Kidney (tissue), 14 donors: ENCODE results near the gene HIC1. TPM values are rescaled to one million over a fixed set of nuclear protein-coding genes. Genes with fewer than 3 reads are reported as not detected.
A peak's percentile ranks its signal among the peaks of the same experiment; 100 is the strongest.

Experiments used
- DNase-seq, 5 donors: peaks; one replicate each; pipeline ENCODE4 v3.0.0-alpha.2; 2013 to 2020
- FAIRE-seq: peaks from 2 replicates; lab custom pipeline; 2012; peaks lifted over from hg19 to GRCh38; lab: Jason Lieb, UNC
- H3K27ac ChIP-seq, 2 donors: one replicate each; pipeline ENCODE4 v1.7.0; 2013; ENCODE audit warnings: low read depth in 2 of 2, low read length in 2 of 2, inconsistent platforms in 1 of 2
- H3K27me3 ChIP-seq: one replicate; pipeline ENCODE4 v1.7.1; 2013; ENCODE audit warnings: low read length, inconsistent platforms; ENCODE audit not compliant: control insufficient read depth, insufficient read depth
- H3K36me3 ChIP-seq, 3 donors: one replicate each; pipeline versions ENCODE4 v1.7.0 to v1.7.1; 2013; ENCODE audit warnings: low read length in 3 of 3, control low read depth in 1 of 3, inconsistent platforms in 1 of 3; ENCODE audit not compliant: insufficient read depth in 3 of 3, control insufficient read depth in 2 of 3
- H3K4me1 ChIP-seq, 3 donors: one replicate each; pipeline versions ENCODE4 v1.7.0 to v1.7.1; 2013; ENCODE audit warnings: low read length in 3 of 3, inconsistent platforms in 1 of 3, low read depth in 1 of 3; ENCODE audit not compliant: control insufficient read depth in 2 of 3, insufficient read depth in 2 of 3
- H3K4me3 ChIP-seq, 3 donors: one replicate each; pipeline versions ENCODE4 v1.7.0 to v1.8.1; 2013; ENCODE audit warnings: low read length in 3 of 3, control low read depth in 1 of 3, inconsistent platforms in 1 of 3
- H3K9ac ChIP-seq, 3 donors: one replicate each; pipeline versions ENCODE4 v1.7.0 to v1.7.1; 2013; ENCODE audit warnings: low read length in 3 of 3, control low read depth in 1 of 3, inconsistent platforms in 1 of 3
- H3K9me3 ChIP-seq, 3 donors: one replicate each; pipeline versions ENCODE4 v1.7.0 to v1.7.1; 2013; ENCODE audit warnings: low read length in 3 of 3, control low read depth in 1 of 3, inconsistent platforms in 1 of 3; ENCODE audit not compliant: control insufficient read depth in 2 of 3, insufficient read depth in 1 of 3
- CTCF ChIP-seq: IDR thresholded peaks from 3 replicates; pipeline ENCODE4 v1.5.1; 2012; ENCODE audit warnings: mild to moderate bottlenecking, moderate library complexity, borderline replicate concordance; ENCODE audit not compliant: insufficient read depth; ENCODE audit errors: extremely low read depth
- intact Hi-C: fragments of 100-400 bp; cut with DNase I; formaldehyde crosslinking; loops from one replicate; pipeline ENCODE4 v1.11.1; 2022
- polyA plus RNA-seq: library from polyadenylated mRNA; stranded (reverse); fragments of 350-450 nt; fragmentation: Illumina TruSeq; extraction: RNeasy Lipid Tissue Mini Kit (QIAGEN cat#74804); gene quantifications from one replicate; pipeline ENCODE4 v1.2.3, GENCODE V29; 2014; ENCODE audit warnings: low read depth, low replicate concordance; ENCODE audit not compliant: insufficient read depth
- total RNA-seq: library from RNA; stranded (reverse); fragmentation: NEBNext Ultra II Directional; extraction: Animal tissue kit (Norgen Biotek cat#: 25700); gene quantifications from one replicate; pipeline ENCODE4 v1.2.1, GENCODE V29; 2021
- donor health status: control.
- donor health status: control.
- donor health status: control.
- donor health status: control.
- donor health status: control.
- donor health status: DM: yes; HTN: yes; CAD: no.
- donor health status: Normal renal cell carcinoma (clear cell type).

HIC1 gene
- total and polyA plus RNA-seq, 2 donors from 2014 or later = 2.7 to 13.0 TPM

- intact Hi-C loops = no loop called here
- Histone ChIP-seq H3K36me3 (no peaks in the 10 kb centered on the region), H3K4me3 (peak overlapping the region in 2 of 3 donors; percentile 29 to 39), H3K27me3 (peaks cover 2% of the 10 kb centered on the region), H3K9me3 (no peaks in the 10 kb centered on the region), H3K27ac (no peak overlapping the region), H3K9ac (no peak overlapping the region), H3K4me1 (peaks cover 0 to 10% (median 0%) of the 10 kb centered on the region in 3 donors)
- FAIRE-seq (no peak), DNase-seq (peak in 4 of 5 donors; percentile 83 to 90 (median 89))
- TF ChIP-seq CTCF = no peak
These were observed 31.0 kb upstream of the HIC1 start for GRCh38 chr17:2023692-2024571.

- no peak for FAIRE-seq
- peaks cover 0 to 12% (median 0%) of the 10 kb centered on the region in 3 donors for H3K4me1 ChIP-seq
- H3K27ac ChIP-seq = no peak overlapping the region
- intact Hi-C loops = loop anchor here (5.0 kb wide), 1 partner anchor 112 kb away; no protein-coding TSS in a partner anchor
- no peak for DNase-seq
- H3K4me3 ChIP-seq = peak overlapping the region in 2 of 3 donors; percentile 29 to 39
- no peak for TF ChIP-seq CTCF
- no peaks in the 10 kb centered on the region for H3K9me3 ChIP-seq
- peaks cover 2% of the 10 kb centered on the region for H3K27me3 ChIP-seq
- no peak overlapping the region for H3K9ac ChIP-seq
- H3K36me3 ChIP-seq = no peaks in the 10 kb centered on the region
These were observed 30.2 kb upstream of the HIC1 start for GRCh38 chr17:2024572-2025219.

DNA sequence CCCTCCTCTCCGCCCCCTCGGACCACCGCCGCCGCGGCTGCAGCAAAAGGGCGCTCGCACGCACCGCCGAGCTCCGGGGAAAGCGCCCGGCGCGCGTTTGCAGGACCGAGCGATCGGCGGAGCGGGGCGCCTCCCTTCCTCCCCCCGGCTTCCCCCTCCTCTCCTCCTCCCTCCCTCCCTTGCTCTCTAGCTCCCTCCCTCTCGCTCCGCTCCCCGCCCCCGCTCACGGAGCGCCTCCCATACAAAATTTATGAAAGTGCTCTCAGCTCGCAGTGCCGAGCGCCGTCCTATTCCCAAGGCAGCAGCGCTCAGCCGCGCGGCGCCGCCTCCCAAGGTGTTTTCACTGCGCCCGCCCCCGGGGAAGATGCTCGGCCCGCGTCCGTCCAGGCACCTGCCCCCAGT lies 29.7 kb upstream of the HIC1 start, which contains the start of gene RTN4RL1:
RTN4RL1 (minus strand) TSS at position 115 of the 402 bp plus-strand sequence. CDS start 469 bp downstream, outside the sequence.
- H3K9ac ChIP-seq = no peak within 1 kb of the TSS
- peaks cover 2% of the 10 kb centered on the region for H3K27me3 ChIP-seq

More for the DNA sequence above, 29.7 kb upstream of the HIC1 start, which contains the start of gene RTN4RL1:
- intact Hi-C loops = loop anchor here (5.0 kb wide), 1 partner anchor 113 kb away; no protein-coding TSS in a partner anchor
- H3K4me1 ChIP-seq = peaks cover 0 to 12% (median 0%) of the 10 kb centered on the region in 3 donors
- DNase-seq (peak; percentile 75 to 93 (median 85)), FAIRE-seq (no peak)
- peak within 1 kb of the TSS in 2 of 3 donors; percentile 34 to 39 for H3K4me3 ChIP-seq
- peak within 1 kb of the TSS in 1 of 2 donors; percentile 43 for H3K27ac ChIP-seq
- H3K36me3 ChIP-seq = no peaks in the 10 kb centered on the region
- no peaks in the 10 kb centered on the region for H3K9me3 ChIP-seq
- TF ChIP-seq CTCF = no peak
